ENCODE data around the gene MDFIC. TPM values are rescaled to one million over a fixed set of nuclear protein-coding genes. Genes with fewer than 3 reads are reported as not detected.

The MDFIC gene
- polyA plus RNA-seq, 1 of the 3 experiments (the other 2 are of a cell fraction), result 2.8 TPM

- WGBS (ENCODE audit: low lambda C conversion rate), result 2% methylated on average over 1 of the region's 1 CpG
- no peaks in the 10 kb centered on the region for H3K9me2 ChIP-seq
- H3K9ac ChIP-seq, result no peak overlapping the region
- H3K27me3 ChIP-seq (ENCODE audit: insufficient read depth), result no peaks in the 10 kb centered on the region
- peaks cover 0 to 5% of the 10 kb centered on the region in 2 experiments; a peak in 1 of 4 replicates for H3K4me1 ChIP-seq (ENCODE audit: control insufficient read depth in 1 of 2, insufficient read depth in 2 of 2, low read depth in 1 of 2, low read length in 1 of 2)
- POLR2A ChIA-PET, result no interaction called here
- TF ChIP-seq EP300 (IDR thresholded peaks at IDR 0.05; ENCODE audit: borderline replicate concordance in 1 of 2, low read depth in 1 of 2, low read length in 1 of 2) (no peak), EZH2phosphoT487 (IDR thresholded peaks at IDR 0.05; ENCODE audit: borderline replicate concordance, low read depth) (no peak), SMC3 (IDR thresholded peaks at IDR 0.05; ENCODE audit: low read depth, low read length) (no peak), FOXM1 (IDR thresholded peaks at IDR 0.05; ENCODE audit: low read depth) (no peak), NRF1 (IDR thresholded peaks at IDR 0.05; ENCODE audit: low read depth, low read length) (no peak), ZBTB33 (IDR thresholded peaks at IDR 0.05; ENCODE audit: borderline replicate concordance, low read depth) (no peak), YY1 (IDR thresholded peaks at IDR 0.05; ENCODE audit: low read depth) (no peak), TEAD4 (IDR thresholded peaks at IDR 0.05; ENCODE audit: borderline replicate concordance, insufficient read depth) (no peak), JUND (IDR thresholded peaks at IDR 0.05) (no peak), MAX (IDR thresholded peaks at IDR 0.05; ENCODE audit: low read depth) (no peak), TCF12 (IDR thresholded peaks at IDR 0.05) (no peak), REST (IDR thresholded peaks at IDR 0.05; ENCODE audit: low read depth, low read length) (no peak), RAD21 (IDR thresholded peaks at IDR 0.05; ENCODE audit: low read length) (no peak), USF2 (IDR thresholded peaks at IDR 0.05; ENCODE audit: borderline replicate concordance, low read depth, low read length) (no peak), CTCF (IDR thresholded peaks at IDR 0.05) (no peak), FOSL2 (IDR thresholded peaks at IDR 0.05; ENCODE audit: borderline replicate concordance, low read depth) (no peak), MEF2A (IDR thresholded peaks at IDR 0.05; ENCODE audit: borderline replicate concordance, low read depth) (no peak), POLR2AphosphoS5 (IDR thresholded peaks at IDR 0.05; ENCODE audit: low read depth, low read length) (no peak)
- H3K4me2 ChIP-seq, result no peak overlapping the region
- DNase-seq, result no peak
- no peaks in the 10 kb centered on the region for H4K20me1 ChIP-seq (ENCODE audit: insufficient read depth)
- H3K4me3 ChIP-seq (ENCODE audit: low read depth in 2 of 2, low read length in 1 of 2), result no peak overlapping the region
- no peak overlapping the region for H3K27ac ChIP-seq (ENCODE audit: low read depth in 2 of 2, low read length in 1 of 2)
- no peaks in the 10 kb centered on the region for H3K9me3 ChIP-seq
- no peak overlapping the region for H2AFZ ChIP-seq (ENCODE audit: low read depth)
- no peaks in the 10 kb centered on the region for H3F3A ChIP-seq (replicated peaks; ENCODE audit: insufficient read depth)
- CTCF ChIA-PET, result no interaction called here
- no peaks in the 10 kb centered on the region for H3K36me3 ChIP-seq (replicated peaks in 1 of 2; ENCODE audit: control insufficient read depth in 1 of 2, insufficient read depth in 2 of 2, low read length in 1 of 2)
- no peaks in the 10 kb centered on the region for H3K79me2 ChIP-seq (ENCODE audit: insufficient read depth)
Measured at GRCh38 chr7:114929570-114929969, 7.7 kb downstream of the MDFIC start.
